Measurements from ENCODE around the gene DDX27. TPM values are rescaled to one million over a fixed set of nuclear protein-coding genes. Genes with fewer than 3 reads are reported as not detected.

Gene DDX27
- total RNA-seq, 1 experiment from 2014 or later, result 87.3 TPM

DNA sequence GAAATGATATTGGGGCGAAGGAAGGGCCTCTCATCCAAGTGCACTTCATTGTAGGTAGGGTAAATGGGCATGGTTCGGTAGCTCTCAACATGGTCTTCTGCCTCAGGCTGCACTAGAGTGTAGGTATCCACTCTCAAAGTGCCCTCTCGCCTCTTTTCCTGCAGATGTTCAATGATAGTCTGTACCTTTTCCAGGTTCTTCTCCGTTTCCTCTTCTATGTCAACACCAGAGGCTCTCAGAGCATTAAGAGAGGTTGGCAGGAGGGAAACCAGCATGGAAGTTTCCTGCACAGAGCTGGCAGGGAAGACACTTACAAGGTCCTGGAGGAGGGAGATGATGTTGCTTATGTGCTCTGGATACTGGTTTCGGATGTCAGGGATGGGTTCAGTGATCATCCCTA, 51.5 kb downstream of the DDX27 start:
- TF ChIP-seq, protein P1, sequence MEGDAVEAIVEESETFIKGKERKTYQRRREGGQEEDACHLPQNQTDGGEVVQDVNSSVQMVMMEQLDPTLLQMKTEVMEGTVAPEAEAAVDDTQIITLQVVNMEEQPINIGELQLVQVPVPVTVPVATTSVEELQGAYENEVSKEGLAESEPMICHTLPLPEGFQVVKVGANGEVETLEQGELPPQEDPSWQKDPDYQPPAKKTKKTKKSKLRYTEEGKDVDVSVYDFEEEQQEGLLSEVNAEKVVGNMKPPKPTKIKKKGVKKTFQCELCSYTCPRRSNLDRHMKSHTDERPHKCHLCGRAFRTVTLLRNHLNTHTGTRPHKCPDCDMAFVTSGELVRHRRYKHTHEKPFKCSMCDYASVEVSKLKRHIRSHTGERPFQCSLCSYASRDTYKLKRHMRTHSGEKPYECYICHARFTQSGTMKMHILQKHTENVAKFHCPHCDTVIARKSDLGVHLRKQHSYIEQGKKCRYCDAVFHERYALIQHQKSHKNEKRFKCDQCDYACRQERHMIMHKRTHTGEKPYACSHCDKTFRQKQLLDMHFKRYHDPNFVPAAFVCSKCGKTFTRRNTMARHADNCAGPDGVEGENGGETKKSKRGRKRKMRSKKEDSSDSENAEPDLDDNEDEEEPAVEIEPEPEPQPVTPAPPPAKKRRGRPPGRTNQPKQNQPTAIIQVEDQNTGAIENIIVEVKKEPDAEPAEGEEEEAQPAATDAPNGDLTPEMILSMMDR (IDR thresholded peaks at IDR 0.05; ENCODE audit: unreplicated experiment), result no peak
- H3K4me3 Mint-ChIP-seq (ENCODE audit: low read depth, unreplicated experiment), result no peak overlapping the region
- intact Hi-C loops (cut with micrococcal nuclease; ENCODE audit: unreplicated experiment), result no loop called here
- H3K9me3 Mint-ChIP-seq (ENCODE audit: low read depth, unreplicated experiment), result no peaks in the 10 kb centered on the region
- H3K27me3 Mint-ChIP-seq (ENCODE audit: unreplicated experiment), result no peaks in the 10 kb centered on the region
- TSS peak; percentile 0 for BruUV-seq (replicated peaks)
- peaks cover 78% of the 10 kb centered on the region for H3K36me3 Mint-ChIP-seq (ENCODE audit: insufficient read depth, unreplicated experiment)
- no peak for DNase-seq
- peaks cover 56% of the 10 kb centered on the region for H3K4me1 Mint-ChIP-seq (ENCODE audit: low read depth, unreplicated experiment)
- CTCF ChIA-PET, result no interaction called here
- H3K27ac Mint-ChIP-seq (ENCODE audit: unreplicated experiment), result no peak overlapping the region

DNA sequence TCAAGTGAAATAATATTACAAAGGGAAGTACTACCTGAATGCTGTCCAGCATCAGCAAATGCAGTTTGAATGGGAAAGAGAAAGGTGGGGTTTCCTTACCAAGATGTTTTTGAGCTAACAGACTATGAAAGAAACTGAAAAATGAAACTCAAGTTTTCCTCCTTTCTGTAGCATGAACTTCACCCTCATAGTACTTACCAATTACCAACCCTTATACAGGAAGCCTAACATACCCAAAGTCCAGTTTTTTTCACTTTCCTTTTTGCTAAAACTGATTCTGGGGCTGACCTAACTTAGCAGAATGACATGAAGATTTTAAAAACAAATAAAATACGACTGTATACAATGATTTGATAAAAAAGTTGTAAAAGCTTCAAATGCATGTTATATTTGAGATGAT, 53.4 kb downstream of the DDX27 start:
- TF ChIP-seq, protein P1 (IDR thresholded peaks at IDR 0.05; ENCODE audit: unreplicated experiment), result no peak
- Mint-ChIP-seq H3K4me3 (ENCODE audit: low read depth, unreplicated experiment) (no peak overlapping the region), H3K27ac (ENCODE audit: unreplicated experiment) (no peak overlapping the region), H3K4me1 (ENCODE audit: low read depth, unreplicated experiment) (peaks cover 57% of the 10 kb centered on the region), H3K36me3 (ENCODE audit: insufficient read depth, unreplicated experiment) (peaks cover 83% of the 10 kb centered on the region), H3K9me3 (ENCODE audit: low read depth, unreplicated experiment) (no peaks in the 10 kb centered on the region), H3K27me3 (ENCODE audit: unreplicated experiment) (no peaks in the 10 kb centered on the region)
- intact Hi-C loops (cut with micrococcal nuclease; ENCODE audit: unreplicated experiment), result no loop called here
- CTCF ChIA-PET, result no interaction called here
- DNase-seq, result no peak
- no TSS peak for BruUV-seq (replicated peaks)

DNA sequence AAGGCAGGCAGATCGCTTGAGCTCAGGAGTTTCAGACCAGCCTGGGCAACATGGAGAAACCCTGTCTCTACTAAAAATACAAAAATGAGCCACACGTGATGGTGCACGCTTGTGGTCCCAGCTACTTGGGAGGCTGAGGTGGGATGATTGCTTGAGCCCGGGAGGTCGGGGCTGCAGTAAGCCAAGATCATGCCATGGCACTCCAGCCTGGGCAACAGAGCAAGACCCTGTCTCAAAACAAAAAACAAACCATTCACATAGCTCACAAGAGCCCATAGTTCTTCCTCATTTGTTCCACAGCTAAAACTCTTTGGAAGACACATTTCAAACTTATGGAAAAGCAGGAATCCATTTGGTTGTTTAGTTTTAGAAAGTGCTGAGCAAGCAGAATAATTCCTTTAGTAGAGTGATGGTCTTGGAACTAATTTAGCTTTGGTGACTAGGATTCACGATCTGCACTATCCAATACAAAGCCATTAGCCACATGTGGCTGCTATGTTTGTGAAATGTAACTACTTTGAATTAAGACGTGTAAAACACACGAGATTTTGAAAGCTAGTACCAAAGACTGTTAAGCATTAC, 54.6 kb downstream of the DDX27 start:
- Mint-ChIP-seq H3K27me3 (ENCODE audit: unreplicated experiment) (no peaks in the 10 kb centered on the region), H3K4me1 (ENCODE audit: low read depth, unreplicated experiment) (peaks cover 46% of the 10 kb centered on the region), H3K27ac (ENCODE audit: unreplicated experiment) (no peak overlapping the region), H3K4me3 (ENCODE audit: low read depth, unreplicated experiment) (no peak overlapping the region), H3K9me3 (ENCODE audit: low read depth, unreplicated experiment) (no peaks in the 10 kb centered on the region), H3K36me3 (ENCODE audit: insufficient read depth, unreplicated experiment) (peaks cover 83% of the 10 kb centered on the region)
- TF ChIP-seq, protein P1 (IDR thresholded peaks at IDR 0.05; ENCODE audit: unreplicated experiment), result no peak
- CTCF ChIA-PET, result no interaction called here
- no TSS peak for BruUV-seq (replicated peaks)
- intact Hi-C loops (cut with micrococcal nuclease; ENCODE audit: unreplicated experiment), result no loop called here
- no peak for DNase-seq

DNA sequence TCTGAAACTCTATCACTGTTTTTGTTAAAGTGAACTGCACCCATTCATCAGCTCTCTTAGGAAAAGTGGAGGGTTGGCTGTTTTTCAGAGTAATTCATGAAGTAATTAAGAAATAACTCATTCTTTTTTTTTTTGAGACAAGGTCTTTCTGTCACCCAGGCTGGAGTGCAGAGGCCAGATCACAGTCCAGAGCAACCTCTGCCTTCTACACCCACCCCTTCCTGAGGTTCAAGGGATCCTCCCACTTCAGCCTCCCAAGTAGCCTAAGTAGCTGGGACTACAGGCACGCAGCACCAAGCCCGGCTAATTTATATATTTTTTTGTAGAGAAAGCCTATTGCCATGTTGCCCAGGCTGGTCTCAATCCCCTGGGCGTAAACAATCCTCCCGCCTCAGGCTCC, 56.0 kb downstream of the DDX27 start:
- Mint-ChIP-seq H3K27me3 (ENCODE audit: unreplicated experiment) (no peaks in the 10 kb centered on the region), H3K4me3 (ENCODE audit: low read depth, unreplicated experiment) (peak overlapping the region; percentile 82), H3K27ac (ENCODE audit: unreplicated experiment) (peak overlapping the region; percentile 95), H3K36me3 (ENCODE audit: insufficient read depth, unreplicated experiment) (peaks cover 83% of the 10 kb centered on the region), H3K9me3 (ENCODE audit: low read depth, unreplicated experiment) (peaks cover 2% of the 10 kb centered on the region), H3K4me1 (ENCODE audit: low read depth, unreplicated experiment) (peaks cover 33% of the 10 kb centered on the region)
- no TSS peak for BruUV-seq (replicated peaks)
- CTCF ChIA-PET, result interaction anchor here (1.5 kb wide), 1 partner anchor 90 kb away, joined by 5 read pairs; no protein-coding TSS in a partner anchor
- no peak for DNase-seq
- TF ChIP-seq, protein P1 (IDR thresholded peaks at IDR 0.05; ENCODE audit: unreplicated experiment), result no peak
- intact Hi-C loops (cut with micrococcal nuclease; ENCODE audit: unreplicated experiment), result no loop called here

Data from Calu3 (cell line).